HepG2 (cell line): ENCODE data around the gene PRICKLE3. TPM values are rescaled to one million over a fixed set of nuclear protein-coding genes. Genes with fewer than 3 reads are reported as not detected.

ENCODE experiments used
- ADNP ChIP-seq: sonication (generic); formaldehyde crosslinking; IDR thresholded peaks from 2 replicates; pipeline ENCODE4 v1.4.0; 2020; ENCODE audit warnings: missing genetic modification reagents
- AHDC1 ChIP-seq: sonication (generic); formaldehyde crosslinking; IDR thresholded peaks from 2 replicates; pipeline ENCODE4 v1.5.1; 2020; ENCODE audit warnings: mild to moderate bottlenecking, missing genetic modification reagents, borderline replicate concordance
- ATF7-NPFF ChIP-seq: sonication (generic); formaldehyde crosslinking; IDR thresholded peaks from 2 replicates; pipeline ENCODE4 v1.8.1; 2023; ENCODE audit warnings: mild to moderate bottlenecking, low read depth, missing genetic modification reagents, moderate library complexity
- GFI1 ChIP-seq: sonication (generic); formaldehyde crosslinking; IDR thresholded peaks from 2 replicates; pipeline ENCODE4 v1.5.0; 2020; ENCODE audit warnings: missing genetic modification reagents, mild to moderate bottlenecking, borderline replicate concordance
- HDAC2 ChIP-seq: sonication (generic); formaldehyde crosslinking; IDR thresholded peaks from 2 replicates; pipeline ENCODE4 v1.4.0; 2020; ENCODE audit warnings: missing genetic modification reagents
- HMG20A ChIP-seq: IDR thresholded peaks from 2 replicates; pipeline ENCODE4 v1.6.1; 2016; ENCODE audit warnings: borderline replicate concordance
- MBNL3 ChIP-seq: fragments of 250-450 bp; sonication (Bioruptor Pico); conservative IDR thresholded peaks from 2 replicates; pipeline ENCODE4 v1.8.0; 2022; ENCODE audit warnings: mild to moderate bottlenecking, inconsistent platforms
- MTERF4 ChIP-seq: sonication (generic); formaldehyde crosslinking; IDR thresholded peaks from 2 replicates; pipeline ENCODE4 v1.8.0; 2023; ENCODE audit warnings: mild to moderate bottlenecking, missing genetic modification reagents
- RBM39 ChIP-seq: fragments of 200-400 bp; formaldehyde crosslinking; IDR thresholded peaks from one replicate; pipeline ENCODE4 v1.6.1; 2018; ENCODE audit warnings: antibody characterized with exemption, mild to moderate bottlenecking, low read depth, low read length; ENCODE audit not compliant: poor library complexity, severe bottlenecking
- SRY ChIP-seq: sonication (generic); formaldehyde crosslinking; IDR thresholded peaks from 2 replicates; pipeline ENCODE4 v1.8.0; 2022; ENCODE audit warnings: mild to moderate bottlenecking, missing genetic modification reagents
- TOPORS ChIP-seq: sonication (generic); formaldehyde crosslinking; IDR thresholded peaks from 2 replicates; pipeline ENCODE4 v1.8.0; 2023; ENCODE audit warnings: mild to moderate bottlenecking, missing genetic modification reagents
- ZBTB14 ChIP-seq: sonication (generic); formaldehyde crosslinking; IDR thresholded peaks from 2 replicates; pipeline ENCODE4 v1.4.0; 2020; ENCODE audit warnings: missing genetic modification reagents
- ZNF460 ChIP-seq: sonication (generic); formaldehyde crosslinking; IDR thresholded peaks from 2 replicates; pipeline ENCODE4 v1.5.1; 2020; ENCODE audit warnings: missing genetic modification reagents, mild to moderate bottlenecking, borderline replicate concordance
- ZNF512B ChIP-seq: sonication (generic); formaldehyde crosslinking; IDR thresholded peaks from 2 replicates; pipeline ENCODE4 v1.5.1; 2020; ENCODE audit warnings: missing genetic modification reagents, mild to moderate bottlenecking, borderline replicate concordance
- ZNF598 ChIP-seq: sonication (generic); formaldehyde crosslinking; IDR thresholded peaks from 2 replicates; pipeline ENCODE4 v1.5.1; 2020; ENCODE audit warnings: mild to moderate bottlenecking, missing genetic modification reagents, borderline replicate concordance
- ZNF784 ChIP-seq: sonication (generic); formaldehyde crosslinking; IDR thresholded peaks from 2 replicates; pipeline ENCODE4 v1.5.1; 2020; ENCODE audit warnings: missing genetic modification reagents, mild to moderate bottlenecking, borderline replicate concordance
- polyA plus RNA-seq, 8 experiments: library from polyadenylated mRNA; depleted of rRNA in 3 of 8; stranded (reverse) in 7 of 8; unstranded in 1 of 8; fragments of >200 nt; fragmentation: Illumina TruSeq in 4 of 8; extraction: Trizol in 4 of 8; gene quantifications; 2 replicates each; pipeline versions ENCODE4 v1.2.1 to v1.2.3, GENCODE V29; 2011 to 2016; ENCODE audit warnings: low read depth in 4 of 8, missing spikeins in 1 of 8, mixed read lengths in 1 of 8; ENCODE audit not compliant: insufficient read depth in 1 of 8
- total RNA-seq, 5 experiments: library from RNA; depleted of rRNA; stranded (reverse); fragments of >200 nt; fragmentation: Illumina TruSeq; extraction: Trizol; gene quantifications; 2 replicates each; pipeline ENCODE4 v1.2.3, GENCODE V29; 2016; ENCODE audit warnings: low read depth in 1 of 5

Gene PRICKLE3
- total and polyA plus RNA-seq, 2 of the 13 experiments (the other 11 are each of a cell fraction or from before 2014, with no cell fraction given), result 2.6 TPM

- TF ChIP-seq AHDC1 (CRISPR knock-in tag), result no peak
- peak; percentile 47; the same call in 1 of the 2 replicates for TF ChIP-seq ZBTB14 (CRISPR knock-in tag)
- peak; percentile 53; the same call in 1 of the 2 replicates for TF ChIP-seq GFI1 (CRISPR knock-in tag)
- 0 out of 2 replicates have a peak, but pooled peaks have one; percentile 64 for TF ChIP-seq SRY (CRISPR knock-in tag)
- TF ChIP-seq ADNP (CRISPR knock-in tag), result no peak
- no peak for TF ChIP-seq MBNL3 (CRISPR knock-in tag)
- peak; percentile 87 for TF ChIP-seq ATF7-NPFF (CRISPR knock-in tag)
- peak; percentile 98 for TF ChIP-seq TOPORS (CRISPR knock-in tag)
- peak; percentile 52; the same call in 1 of the 2 replicates for TF ChIP-seq ZNF784 (CRISPR knock-in tag)
- TF ChIP-seq MTERF4, result peak; percentile 92
- TF ChIP-seq ZNF512B (CRISPR knock-in tag), result no peak
- no peak for TF ChIP-seq RBM39
- no peak for TF ChIP-seq ZNF460 (CRISPR knock-in tag)
- TF ChIP-seq ZNF598 (CRISPR knock-in tag), result no peak
- TF ChIP-seq HMG20A (CRISPR knock-in tag), result 0 out of 2 replicates have a peak, but pooled peaks have one; percentile 17
- peak; percentile 89 for TF ChIP-seq HDAC2 (CRISPR knock-in tag)
Measured at GRCh38 chrX:49199906-49200771, 14.0 kb upstream of the PRICKLE3 start, which contains the start of gene SYP (continued).
